ENCODE results near the gene ABI1.

- TF ChIP-seq CTCF (tag by site-specific recombination; IDR thresholded peaks at IDR 0.05) (no peak), ZNF600 (tag by site-specific recombination; IDR thresholded peaks at IDR 0.05) (no peak)
Observed at GRCh38 chr10:26714415-26715136, 146.2 kb downstream of the ABI1 start.

Measured in HEK293 (cell line).